Midbrain (tissue), 1 donor: Measurements from ENCODE around the gene QPCTL.
A peak's percentile ranks its signal among the peaks of the same experiment; 100 is the strongest.
"Not testable (repeated sequence)": the region's sequence is repeated elsewhere in the genome, so short reads cannot be mapped to it uniquely, and the experiment has no call there.

Experiments
- DNase-seq: peaks from one replicate; lab custom pipeline; 2025; lab: John Stamatoyannopoulos, UW

The QPCTL gene

DNA sequence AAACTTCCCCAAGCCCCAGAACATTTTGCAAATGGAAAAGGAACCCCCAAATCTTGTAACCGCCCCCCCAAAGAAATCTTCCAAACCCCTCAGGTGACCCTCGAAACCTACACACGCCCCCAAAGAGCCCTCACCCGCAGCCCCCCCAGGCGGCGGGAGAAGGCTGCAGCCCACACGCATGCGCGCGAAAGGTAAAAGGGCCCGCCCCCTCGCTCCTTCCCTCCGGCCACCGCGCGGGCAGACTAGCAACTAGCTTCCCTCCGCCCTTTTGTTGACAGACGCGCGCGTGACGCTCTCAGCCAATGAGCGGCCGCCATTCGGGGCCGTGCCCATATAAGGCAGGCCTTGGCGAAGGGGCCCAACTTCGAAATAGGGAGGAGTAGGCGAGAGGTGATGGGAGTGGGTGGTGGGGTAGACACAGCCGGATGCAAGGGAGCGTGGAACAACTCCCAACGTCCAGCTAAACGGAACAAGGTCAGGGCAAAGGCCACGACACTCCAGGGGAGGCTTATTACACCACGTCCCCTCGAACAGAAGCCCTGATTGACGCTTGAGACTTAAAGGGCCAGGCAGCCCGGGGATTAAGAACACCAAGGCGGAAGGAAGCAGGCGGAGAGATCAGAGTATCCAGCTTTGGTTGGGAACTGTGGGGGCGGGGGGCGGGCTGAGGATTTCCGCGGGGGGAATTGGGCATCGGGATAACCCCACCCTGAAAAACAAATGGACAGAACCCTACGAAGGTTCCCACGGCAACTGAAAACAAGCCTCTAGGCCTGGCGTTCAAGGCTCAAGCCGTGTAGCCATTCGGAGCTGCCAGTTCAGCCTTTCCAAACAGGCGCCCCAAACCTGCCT, 24.9 kb downstream of the QPCTL start:
- peak; percentile 100 for DNase-seq

DNA sequence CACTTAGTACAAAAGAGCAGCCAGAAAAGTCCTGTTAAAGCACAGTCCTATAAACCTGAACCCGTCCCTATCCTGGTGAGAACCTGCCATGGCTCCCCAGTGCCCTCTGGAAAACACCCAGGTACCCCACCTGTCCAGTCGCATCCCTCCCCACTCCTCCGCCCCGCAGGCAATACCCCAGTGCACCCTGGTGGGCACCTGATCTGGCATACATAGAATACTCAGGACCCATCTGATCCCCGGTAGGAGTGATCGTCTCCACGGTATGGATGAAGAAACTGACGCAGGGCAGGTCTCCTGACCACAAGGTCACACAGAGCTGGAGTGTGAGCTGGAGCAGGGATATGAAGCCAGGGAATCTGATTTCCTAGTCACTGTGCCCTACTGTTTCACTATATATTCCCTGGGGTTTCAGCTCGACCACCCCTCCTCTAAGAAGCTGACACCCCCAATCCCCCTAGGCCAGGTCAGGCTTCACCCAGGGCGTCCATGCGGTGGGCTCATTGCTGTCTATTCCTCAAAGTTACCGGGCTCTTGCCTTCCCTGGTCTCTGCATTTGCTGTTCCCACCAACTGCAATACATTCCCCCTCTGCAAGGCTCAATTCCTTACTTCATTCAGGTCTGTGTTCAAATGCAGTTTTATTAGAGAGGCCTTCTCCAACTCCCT, 25.7 kb downstream of the QPCTL start:
- DNase-seq: peak; percentile 14

DNA sequence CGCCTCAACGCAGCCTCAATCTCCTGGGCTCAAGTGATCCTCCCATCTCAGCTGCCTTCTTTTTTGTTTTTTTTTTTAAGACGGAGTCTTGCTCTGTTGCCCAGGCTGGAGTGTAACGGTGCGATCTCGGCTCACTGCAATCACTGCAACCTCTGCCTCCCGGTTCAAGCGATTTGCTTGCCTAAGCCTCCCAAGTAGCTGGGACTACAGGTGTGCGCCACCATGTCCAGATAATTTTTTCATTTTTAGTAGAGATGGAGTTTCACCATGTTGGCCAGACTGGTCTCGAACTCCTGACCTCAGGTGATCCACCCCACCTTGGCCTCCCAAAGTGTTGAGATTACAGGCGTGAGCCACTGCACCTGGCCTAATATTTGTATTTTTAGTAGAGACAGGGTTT, 27.6 kb downstream of the QPCTL start:
- not testable (repeated sequence) for DNase-seq

DNA sequence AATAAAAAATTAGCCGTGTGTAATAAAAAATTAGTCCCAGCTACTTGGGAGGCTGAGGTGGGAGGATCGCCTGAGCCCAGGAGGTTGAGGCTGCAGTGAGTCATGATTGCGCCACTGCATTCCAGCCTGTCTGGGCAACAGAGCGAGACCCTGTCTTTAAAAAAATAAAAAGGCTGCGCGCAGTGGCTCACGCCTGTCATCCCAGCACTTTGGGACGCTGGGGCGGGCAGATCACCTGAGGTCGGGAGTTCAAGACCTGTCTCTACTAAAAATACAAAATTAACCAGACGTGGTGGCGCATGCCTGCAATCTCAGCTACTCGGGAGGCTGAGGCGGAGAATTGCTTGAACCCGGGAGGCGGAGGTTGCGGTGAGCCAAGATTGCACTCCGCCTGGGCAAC, 36.2 kb downstream of the QPCTL start:
- DNase-seq: not testable (repeated sequence)

DNA sequence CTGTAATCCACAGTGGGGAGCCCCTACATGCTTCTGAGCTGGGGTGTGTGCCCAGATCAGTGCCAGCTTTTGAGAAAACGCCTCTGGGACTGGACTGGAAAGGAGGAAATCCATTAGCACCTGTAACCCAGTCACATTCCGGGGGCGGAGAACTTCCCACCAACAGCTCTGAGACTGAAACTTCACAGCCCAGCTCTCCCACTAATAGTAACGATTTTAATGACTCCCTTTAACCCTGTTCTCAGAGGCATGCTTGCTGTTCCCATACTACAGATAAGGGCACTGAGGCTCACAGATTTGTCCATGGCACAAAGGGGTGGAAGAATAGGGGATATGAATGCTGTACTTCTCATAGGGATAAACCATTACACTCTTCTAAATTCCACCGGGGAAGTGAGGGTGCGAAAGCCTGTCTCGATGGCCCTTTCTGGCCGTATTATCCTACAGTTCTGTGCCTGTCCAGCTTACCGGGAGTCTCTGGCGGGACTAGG, 37.4 kb downstream of the QPCTL start:
- DNase-seq: no peak

DNA sequence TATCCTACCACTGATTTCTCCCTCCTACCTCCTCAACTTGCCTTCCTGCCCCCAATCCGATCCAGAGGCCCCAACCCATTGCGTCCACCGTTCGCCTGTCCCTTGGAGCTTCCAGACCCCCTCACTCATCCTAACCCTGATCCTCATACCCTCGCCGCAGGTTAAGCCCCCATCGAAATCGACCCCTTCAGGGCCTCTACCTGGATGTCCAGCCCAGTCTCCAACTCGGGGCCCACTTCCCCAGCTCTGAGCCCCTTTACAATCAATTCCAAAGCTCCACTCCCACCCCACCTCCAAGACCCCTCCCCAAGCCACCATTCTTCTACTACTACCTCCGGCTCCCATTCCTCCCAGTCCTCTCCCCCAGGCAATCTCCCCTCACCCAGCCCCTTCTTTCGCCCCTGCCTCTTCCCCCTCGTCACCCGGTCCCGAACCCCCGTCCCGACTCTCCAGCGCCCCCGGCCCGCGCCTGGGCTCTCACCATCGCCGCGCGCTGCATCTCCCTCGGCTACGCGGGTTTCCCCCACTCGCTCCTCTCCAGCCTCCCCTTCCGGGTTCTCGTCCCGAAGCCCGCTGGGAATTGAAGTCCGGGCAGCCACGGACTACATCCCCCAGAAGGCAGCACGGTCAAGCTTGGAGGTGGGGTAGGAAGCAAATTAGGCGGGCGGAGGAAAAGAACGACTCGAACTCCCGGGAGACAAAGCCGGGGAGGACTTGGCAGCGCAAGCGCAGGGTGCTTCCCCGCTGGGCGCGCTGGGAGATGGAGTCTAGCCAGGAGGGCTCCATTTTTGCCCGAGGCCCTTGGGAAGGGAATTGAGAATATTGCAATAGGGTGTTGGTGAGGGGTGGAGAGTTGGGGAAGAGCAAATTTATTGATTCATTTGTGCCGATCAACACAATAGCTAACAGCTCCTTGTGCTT, 38.2 kb downstream of the QPCTL start, which contains the start of gene FBXO46:
FBXO46 (minus strand) TSS at position 529 of the 921 bp plus-strand sequence. CDS start 17,401 bp downstream, outside the sequence.
- DNase-seq: peak; percentile 99

DNA sequence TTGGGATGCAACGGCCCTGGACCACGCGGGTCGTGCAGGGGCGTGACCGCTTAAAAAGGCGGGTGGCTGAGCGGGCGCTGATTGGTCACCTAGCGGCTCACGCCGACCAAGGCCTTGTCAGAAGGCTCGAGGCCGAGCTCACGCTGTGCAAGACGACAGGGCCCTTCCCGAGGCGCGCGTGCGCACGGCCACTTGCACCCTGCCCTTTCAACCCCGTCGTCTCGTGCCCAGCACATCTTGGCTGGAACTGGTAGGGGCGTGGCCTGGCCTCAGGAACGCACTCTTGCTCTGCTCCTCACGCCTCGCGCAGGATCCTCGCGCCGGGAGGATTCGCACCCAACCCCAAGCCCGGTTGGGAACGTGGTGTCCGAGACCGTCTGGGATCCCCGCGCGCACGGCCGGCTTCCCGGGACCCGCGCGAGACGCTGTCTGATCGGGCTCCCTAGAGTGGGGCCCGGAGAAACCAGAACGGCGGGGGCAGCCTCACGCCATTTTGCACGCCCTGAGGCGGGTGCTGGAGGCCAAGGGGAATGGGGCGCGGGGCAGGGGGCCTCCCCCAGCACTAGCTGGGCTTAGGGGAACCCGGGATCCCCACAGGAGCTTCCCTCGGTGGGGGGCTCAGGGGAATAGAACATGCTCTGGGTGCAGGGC, 40.8 kb downstream of the QPCTL start, which contains the start of gene MEIOSIN:
MEIOSIN (plus strand) TSS at position 280 of the 651 bp plus-strand sequence. CDS start 1,938 bp downstream, outside the sequence.
- DNase-seq: no peak

DNA sequence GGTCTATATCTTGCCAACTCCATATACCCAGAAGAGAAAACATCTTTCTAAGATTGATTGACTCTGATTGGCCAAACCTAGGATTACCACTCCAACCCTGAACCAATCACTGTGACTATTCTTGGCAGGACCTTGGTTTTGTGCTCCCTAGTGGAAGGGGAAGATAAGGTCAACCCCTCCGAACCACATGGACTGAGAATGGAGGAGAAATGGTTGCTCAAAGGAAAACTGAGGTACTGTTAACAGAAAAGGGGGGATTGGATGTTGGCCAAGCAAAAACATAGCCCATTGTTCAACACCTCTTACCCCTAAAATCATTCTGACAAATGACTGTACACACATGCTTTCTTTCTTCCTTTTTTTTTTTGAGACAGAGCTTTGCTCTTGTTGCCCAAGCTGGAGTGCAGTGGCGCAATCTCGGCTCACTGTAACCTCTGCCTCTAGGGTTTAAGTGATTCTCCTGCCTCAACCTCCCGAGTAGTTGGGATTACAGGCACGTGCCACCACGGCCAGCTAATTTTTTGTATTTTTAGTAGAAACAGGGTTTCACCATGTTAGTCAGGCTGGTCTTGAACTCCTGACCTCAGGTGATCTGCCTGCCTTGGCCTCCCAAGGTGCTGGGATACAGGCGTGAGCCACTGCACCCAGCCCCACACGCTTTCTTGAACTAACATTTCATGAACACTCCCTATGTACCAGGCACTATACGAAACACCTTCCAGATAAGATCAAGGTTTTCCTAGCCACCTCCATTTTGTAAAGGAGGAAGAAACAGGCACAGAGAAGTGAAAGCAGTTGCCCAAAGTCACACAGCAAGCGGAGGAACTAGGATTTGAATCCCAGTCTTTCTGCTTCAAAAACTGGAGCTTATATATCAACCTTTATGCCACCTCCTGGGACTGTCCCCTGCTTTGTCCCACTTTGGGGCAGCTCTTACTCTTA, 47.3 kb downstream of the QPCTL start:
- no peak for DNase-seq

DNA sequence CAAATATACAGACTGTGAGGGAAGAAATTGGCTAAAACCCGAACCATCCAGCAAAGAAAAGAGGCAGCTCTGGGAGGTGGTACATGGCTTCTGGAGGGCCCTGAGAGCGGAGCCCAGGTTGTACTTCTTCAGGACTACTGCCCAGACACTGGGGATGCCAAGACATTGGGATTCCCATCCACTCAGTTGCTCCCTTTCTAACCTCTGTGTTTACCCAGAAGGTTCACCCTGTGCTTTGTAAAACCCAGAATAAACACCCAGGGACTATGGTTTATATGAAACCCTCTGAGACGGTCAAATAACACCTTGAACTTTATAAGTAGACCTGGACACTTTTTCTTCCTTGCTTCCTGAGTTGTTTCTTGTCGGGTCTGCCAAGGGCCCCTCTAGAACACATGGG, 50.5 kb downstream of the QPCTL start:
- no peak for DNase-seq

DNA sequence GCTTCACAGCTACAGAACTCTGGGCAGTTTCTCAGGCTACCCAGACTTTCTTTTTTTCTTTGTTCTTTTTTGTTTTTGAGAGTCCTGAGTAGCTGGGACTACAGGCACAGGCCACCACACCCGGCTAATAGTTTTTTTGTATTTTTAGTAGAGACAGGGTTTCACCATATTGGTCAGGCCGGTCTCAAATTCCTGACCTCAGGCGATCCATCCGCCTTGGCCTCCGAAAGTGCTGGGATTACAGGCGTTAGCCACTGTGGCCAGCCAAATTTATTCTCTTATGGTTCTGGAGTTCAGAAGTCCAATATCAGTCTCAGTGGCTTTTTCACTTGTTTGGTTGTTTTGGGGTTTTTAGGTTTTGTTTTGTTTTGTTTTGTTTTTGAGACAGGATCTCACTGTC, 53.1 kb downstream of the QPCTL start:
- no peak for DNase-seq

DNA sequence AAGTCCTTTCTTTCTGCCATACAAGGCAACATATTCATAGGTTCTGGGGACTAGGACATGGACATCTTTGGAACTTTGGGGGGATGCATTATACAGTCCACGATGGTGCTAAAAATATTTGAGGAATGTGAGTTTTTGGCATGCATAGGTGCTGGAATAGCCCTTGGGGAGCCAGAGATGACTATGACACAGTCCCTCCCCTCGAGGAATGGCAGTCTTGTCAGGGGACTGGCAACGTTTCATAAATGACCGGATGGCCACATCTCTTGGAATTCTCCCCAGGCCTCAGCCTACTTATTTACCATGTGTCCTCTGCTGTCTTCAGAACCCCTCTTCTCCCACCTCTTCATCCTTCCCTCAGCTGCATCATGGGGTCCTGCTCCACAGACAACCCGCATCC, 54.4 kb downstream of the QPCTL start:
- DNase-seq: no peak

DNA sequence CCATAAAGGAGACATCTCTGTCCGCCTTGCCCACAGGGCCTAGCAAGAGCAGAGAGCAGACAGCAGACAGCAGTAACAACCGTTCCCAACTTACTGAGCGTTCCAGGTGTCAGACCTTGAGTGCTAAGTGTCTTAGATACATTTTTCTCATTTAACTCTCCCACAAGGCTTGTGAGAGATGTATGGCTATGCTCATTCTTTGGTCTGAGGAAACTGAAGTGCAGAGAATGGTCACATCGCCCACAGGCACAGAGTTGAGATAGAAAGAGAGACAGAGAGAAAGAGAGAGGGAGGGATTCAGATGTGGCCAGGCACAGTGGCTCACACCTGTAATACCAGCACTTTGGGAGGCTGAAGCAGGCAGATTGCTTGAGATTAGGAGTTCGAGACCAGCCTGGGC, 55.0 kb downstream of the QPCTL start:
- DNase-seq: no peak

DNA sequence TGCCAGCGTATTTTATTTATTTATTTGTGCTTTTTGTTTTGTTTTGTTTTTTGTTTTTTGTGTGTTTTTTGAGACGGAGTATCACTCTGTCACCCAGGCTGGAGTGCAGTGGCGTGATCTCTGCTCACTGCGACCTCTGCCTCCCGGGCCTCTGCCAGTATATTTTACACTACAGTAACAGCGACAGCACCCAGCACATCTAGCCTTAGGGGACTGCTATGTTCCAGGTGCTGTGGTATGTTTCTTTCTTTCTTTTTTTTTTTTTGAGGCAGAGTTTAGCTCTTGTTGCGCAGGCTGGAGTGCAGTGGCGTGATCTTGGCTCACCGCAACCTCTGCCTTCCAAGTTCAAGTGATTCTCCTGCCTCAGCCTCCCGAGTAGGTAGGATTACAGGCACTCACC, 59.0 kb downstream of the QPCTL start:
- DNase-seq: not testable (repeated sequence)

DNA sequence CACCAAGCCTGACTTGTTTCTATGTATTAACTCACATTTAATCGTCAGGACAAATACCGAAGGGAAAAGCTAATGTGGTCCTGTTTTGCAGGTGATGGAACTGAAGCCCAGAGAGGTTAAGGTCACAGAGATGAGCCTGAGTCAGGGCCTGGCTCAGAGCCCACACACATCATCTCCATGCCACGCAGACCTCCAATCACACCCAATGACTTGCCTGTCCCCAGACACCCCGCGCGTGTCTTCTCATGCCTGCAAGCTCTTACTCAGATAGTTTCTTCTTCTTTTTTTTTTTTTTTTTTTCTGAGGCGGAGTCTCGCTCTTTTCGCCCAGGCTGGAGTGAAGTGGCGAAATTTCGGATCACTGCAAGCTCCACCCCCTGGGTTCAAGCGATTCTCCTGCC, 60.2 kb downstream of the QPCTL start:
- DNase-seq: no peak

DNA sequence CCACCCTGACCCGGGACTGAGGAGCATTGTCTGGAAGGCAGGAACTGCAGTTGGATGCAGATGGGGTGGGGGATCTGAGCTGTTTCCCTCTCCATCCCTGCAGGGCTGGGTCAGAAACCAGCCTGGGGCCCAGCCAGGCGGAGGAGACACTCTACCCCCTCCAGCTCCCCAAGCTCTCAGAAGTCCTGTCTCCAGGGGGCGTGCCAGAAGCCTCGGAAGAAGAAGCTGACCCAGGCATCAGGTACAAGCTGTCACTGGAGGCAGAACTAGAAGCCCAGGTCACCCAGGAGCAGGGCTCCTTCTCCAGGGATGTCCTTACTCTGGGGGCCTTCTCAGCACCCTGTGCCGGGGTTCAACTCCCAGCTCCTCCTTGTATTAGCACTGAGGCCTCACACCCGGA, 61.1 kb downstream of the QPCTL start:
- DNase-seq: no peak
